OCI-LY1 (cell line): ENCODE results near the gene KRTAP5-3.
"Not testable (repeated sequence)": the region's sequence is repeated elsewhere in the genome, so short reads cannot be mapped to it uniquely, and the experiment has no call there.

ENCODE experiments used
- CTCF ChIP-seq: fragments of 200-600 bp; sonication (generic), shearing (Covaris generic); IDR thresholded peaks from 2 replicates; pipeline ENCODE4 v1.5.1; 2017; ENCODE audit warnings: mild to moderate bottlenecking, antibody characterized with exemption, low read length, moderate library complexity, mixed read lengths
- EZH2 ChIP-seq: fragments of 200-600 bp; sonication (generic), shearing (Covaris generic); IDR thresholded peaks from 2 replicates; pipeline ENCODE4 v1.8.0; 2017; ENCODE audit warnings: borderline replicate concordance, mixed run types, mild to moderate bottlenecking, antibody characterized with exemption, low read length, moderate library complexity, mixed read lengths

GRCh38 chr11:1589191-1589963 is 18.9 kb downstream of the KRTAP5-3 start:
- TF ChIP-seq CTCF, EZH2: not testable (repeated sequence)
